GM21528 (cell line): ENCODE data around the gene TPM3.
"Not testable (repeated sequence)": the region's sequence is repeated elsewhere in the genome, so short reads cannot be mapped to it uniquely, and the experiment has no call there.

ENCODE experiments used
- ATAC-seq: cut with Tn5 transposase; IDR thresholded peaks from one replicate; pipeline ENCODE4 v1.9.1; 2021; ENCODE audit warnings: mild to moderate bottlenecking, moderate library complexity; ENCODE audit not compliant: unreplicated experiment, low FRiP score

TPM3 gene

DNA sequence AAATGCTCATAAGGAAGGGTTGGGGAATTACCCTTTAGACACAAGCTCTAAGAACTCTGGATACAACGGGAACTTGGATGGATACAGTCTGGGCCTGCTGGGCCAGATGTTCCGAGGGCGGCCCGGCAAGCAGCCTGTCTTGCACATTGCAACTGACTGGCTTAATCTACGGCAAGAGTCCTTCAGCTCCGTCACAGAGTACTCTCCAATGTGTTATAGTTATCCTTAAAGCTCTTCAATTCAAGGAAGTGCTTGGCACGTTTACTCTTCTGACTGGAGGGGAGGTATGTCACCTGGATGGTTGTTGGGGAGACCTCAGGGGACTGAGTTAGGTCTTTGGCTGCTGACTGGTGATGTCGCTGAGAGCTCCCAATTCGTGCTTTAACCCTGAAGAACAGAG lies 15.4 kb upstream of the TPM3 start:
- ATAC-seq, result no peak

- ATAC-seq, result no peak
Observed at GRCh38 chr1:154206196-154206595, 14.3 kb upstream of the TPM3 start, which contains the start of gene CFAP141. CFAP141 (minus strand) TSS chr1:154206333; CDS start chr1:154206307, 26 bp downstream.

GRCh38 chr1:154205778-154206177 lies 13.9 kb upstream of the TPM3 start:
- ATAC-seq, result not testable (repeated sequence)

DNA sequence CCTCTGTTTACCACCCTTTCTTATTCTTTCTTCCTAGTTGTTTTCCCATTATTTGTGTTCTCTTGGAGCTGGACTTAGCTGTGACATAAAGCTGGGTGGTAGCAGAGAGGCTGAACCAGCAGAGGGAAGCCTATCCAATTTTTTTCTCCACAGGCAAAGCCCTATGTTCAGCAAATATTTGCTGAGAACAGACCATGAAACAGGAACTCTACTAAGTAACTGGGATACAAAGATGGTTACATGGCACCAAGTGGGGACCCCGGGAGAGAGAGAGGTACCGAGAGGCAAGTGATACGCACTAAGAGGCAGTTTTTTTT lies 7.6 kb upstream of the TPM3 start:
- no peak for ATAC-seq

DNA sequence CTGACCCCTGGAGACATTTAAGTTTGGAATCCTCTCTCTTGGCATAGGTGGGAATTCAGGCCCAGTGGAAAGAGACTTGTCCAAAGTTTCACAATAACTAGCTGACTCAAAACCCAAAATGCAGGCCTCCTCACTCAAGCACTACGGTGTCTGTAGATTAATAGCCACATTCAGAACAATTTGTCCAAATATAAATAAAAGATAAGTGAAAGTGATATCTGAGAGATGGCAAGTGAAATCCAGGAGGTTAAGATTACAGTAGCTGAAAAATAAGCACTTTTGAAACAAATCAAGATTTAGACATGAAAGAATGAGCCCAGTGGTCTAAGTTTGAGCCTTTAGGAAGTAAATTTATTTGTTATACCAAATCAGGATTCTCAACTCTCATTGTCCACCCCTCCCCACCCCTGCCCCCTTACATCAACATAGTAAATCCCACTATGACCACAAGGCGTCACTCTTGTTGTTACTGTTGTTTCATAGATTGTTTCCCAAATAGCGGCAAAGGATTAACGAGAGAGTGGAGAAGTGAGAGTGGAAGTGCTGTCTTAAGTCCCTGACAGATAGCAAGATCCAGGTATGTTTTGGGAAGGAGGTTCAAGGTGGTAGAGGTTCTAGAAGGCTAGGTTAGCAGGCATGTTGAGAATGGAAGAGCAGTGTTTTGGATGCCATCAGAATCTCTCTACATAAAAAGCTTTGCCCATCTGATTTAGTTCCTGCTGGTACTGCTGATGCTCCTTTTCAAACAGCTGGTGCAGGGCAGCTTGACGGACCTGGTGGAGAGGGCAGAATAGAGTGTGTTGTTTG lies 7.1 kb upstream of the TPM3 start:
- no peak for ATAC-seq

DNA sequence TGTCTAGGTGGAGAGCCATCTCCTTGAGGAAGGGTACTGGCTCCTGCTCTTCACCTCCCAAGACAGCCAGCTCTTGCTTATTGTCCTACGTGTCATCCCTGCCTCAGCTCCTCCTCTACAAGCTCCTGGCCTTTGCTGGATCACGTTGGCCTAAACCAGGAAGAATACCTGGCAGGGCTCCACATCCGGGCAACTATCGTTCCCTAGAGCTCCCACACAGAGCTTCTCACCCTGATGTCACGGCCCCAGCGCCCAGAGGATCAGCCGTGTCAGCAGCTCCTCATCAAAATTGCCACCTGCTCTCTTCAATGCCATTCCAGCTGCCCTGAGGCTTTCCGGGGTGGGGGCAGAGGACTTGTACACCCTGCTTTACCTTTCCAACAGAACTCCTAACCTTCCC lies 1.9 kb upstream of the TPM3 start:
- ATAC-seq, result no peak

DNA sequence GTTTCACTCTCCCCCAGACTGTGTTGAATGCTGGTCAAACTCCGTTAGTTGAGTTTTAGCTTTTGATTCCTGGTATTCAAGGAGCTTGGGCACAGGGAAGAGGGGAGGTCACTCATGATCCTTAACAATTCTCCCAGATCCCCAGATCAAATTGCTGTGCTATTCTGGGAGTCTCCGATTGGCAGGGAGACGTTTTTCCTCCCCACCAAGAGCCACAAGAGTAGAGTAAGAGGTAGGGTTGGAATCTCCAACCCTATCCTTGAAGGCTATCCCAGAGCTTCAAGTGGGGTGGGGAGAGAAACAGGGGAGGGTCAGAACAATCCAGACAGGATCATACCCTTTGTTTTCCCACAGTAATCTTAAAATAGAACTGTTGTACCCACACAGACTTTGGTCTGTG lies 576 bp upstream of the TPM3 start:
- no peak for ATAC-seq

GRCh38 chr1:154190550-154190949 lies 1.4 kb downstream of the TPM3 start:
- no peak for ATAC-seq

DNA sequence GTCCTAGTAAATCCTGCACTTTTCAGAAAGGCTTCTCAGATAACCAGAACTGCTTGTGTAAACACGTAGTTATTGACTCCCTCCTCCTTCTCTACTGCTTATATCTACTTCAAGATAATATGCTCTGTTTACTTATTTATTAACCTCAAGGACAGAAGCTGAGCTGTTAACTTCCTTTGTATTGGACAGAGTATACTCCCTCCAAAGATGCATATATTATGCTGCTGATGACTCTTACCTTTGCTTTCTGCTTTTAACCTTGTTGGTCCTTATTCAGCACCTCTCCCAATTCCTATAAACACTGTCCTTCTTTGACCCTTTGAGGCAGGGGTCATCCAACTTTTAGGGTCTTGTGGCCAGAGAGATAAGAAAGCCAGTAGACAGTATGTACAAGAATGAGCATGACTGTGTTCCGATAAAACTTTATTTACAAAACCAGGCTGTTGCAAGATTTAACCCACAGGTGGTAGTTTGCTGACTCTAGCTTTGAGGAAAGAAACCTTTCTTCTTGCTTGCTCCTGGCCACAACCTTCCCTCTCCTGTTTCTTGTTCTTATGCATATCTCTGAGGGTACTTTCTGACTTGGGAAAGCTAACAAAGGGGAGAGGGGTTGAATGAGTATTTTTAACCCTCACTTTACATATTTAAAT lies 4.9 kb downstream of the TPM3 start:
- ATAC-seq, result no peak

- ATAC-seq, result no peak
Observed at GRCh38 chr1:154186177-154186576, 5.7 kb downstream of the TPM3 start.

DNA sequence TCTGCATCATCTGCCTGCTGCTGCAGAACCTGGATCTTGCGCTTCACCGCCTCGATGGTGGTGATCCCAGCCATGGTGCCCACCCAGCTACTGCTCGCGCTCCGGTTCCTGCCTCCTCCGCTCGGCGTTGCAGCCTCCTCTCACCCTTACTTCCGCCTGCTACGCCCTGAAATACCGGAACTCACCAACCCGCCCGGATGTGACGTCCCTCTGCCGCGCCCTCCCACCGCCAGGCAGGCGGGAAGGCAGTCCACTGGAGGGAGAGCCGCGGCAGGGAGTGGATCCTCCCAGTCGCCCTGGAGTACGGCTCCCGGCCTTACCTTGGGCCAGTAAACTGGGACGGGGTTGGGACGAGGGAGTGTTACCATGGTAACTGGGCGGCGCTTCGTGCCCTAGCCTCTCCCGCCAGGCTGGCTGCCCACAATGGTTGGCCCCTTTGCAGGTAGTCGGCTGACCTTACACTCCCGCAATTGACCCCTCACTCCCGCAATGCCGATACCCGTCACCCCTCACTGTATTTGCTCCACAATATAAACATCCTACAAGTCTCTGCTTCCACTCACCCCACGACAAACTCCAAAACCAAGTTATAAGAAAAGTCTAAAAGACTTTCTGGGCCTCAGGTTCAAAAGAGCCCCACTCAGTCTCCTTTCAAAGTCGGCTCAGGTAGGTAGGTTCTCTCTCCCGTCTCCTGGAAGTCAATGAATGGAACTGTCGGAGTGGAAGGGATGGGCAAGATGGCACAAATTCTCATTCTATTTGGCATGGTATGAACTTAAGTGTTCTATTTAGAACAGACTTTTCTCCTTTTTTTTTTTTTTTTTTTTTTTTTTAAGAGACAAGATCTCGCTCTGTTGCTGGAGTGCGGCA lies 8.6 kb downstream of the TPM3 start:
- peak; percentile 71 for ATAC-seq

DNA sequence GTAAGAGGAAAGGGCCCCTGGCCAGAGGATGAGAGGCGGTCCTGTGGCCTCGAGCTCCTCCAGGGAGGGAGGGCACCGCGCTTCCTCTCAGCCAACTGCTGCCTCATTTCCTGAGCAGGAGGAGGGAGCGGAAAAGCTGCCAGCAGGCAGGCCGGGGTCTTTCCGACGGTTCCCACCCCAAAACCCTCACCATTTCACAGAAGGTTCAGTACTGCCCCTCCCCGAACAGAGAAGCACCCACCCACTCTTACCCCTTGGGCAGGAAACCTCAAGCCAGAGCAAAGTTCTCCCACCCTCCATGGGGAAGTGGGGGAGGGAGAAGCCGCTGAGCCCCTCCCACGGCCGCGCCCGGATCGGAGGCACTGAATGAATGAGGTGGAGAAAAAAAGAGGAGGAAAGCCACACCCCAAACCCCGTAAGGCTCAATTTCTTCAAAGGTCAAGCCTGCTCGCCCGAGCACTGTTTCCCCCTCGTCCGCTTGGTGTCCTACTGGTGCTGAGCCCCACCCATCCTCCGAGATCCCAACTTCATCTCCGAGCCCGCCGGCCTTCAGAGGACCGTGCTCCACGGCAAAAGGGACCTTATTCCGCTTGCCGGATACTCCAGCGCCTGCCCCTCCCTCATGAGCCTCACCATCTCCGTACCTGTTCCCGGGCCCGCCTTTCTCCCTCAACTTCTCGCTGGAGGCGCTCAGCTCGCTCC lies 9.4 kb downstream of the TPM3 start:
- ATAC-seq, result peak; percentile 36

DNA sequence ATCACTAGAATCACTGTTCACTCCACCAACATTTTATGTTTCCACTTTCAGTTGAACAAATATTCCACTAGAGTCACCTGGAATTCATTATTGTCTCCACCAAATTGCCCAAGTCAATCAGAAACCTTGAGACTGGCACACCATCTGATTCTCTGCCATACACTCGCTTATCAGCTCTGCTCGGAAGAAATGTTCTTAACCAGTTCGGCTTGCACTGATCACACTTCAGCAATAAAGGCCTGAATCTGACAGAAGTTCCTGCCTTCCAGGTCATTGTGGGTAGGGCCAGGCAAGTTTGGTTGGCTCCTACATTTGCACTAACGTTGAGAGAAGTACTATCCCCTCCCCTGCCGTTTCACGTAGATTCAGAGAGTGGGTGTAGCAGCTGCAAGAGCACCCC lies 10.0 kb downstream of the TPM3 start:
- ATAC-seq, result peak; percentile 52

DNA sequence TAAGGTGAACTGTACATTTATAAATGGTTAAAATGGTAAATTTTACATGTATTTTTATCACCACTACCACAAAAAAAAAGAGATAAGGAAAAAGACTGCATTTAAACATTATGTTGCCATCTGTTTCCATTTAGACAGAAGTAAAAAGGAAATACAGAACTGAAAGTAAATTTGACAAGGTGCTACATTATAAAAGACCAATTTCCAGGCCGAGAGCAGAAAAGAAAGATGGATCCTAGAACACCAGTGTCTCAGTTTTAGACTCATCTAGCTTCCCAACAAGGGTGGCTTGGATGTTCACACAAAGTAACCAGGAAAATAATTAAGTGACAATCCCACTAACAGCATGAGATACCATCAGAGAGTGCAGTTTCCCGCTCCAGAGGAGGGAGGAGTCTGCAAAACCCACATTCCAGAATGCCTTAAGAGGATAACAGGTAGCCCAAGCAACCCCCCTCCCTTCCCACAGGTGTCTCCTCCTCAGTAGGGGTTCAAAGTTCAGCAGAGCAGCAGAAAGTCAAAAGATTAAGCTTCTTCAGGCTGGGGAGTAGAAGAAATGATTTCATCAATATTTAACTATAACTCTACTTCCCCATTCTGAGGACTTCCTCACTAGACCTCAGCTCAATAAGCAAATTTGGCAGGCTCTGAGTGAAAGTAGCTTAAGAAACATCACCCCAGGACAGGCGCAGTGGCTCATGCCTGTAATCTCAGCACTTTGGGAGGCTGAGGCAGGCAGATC lies 11.8 kb downstream of the TPM3 start:
- ATAC-seq, result no peak

- ATAC-seq, result no peak
Observed at GRCh38 chr1:154178911-154179811, 12.7 kb downstream of the TPM3 start.

GRCh38 chr1:154178013-154178412 lies 13.9 kb downstream of the TPM3 start:
- ATAC-seq, result no peak

- no peak for ATAC-seq
Observed at GRCh38 chr1:154176337-154176736, 15.6 kb downstream of the TPM3 start.

- ATAC-seq, result no peak
Observed at GRCh38 chr1:154174654-154175053, 17.2 kb downstream of the TPM3 start.

- no peak for ATAC-seq
Observed at GRCh38 chr1:154171880-154172279, 20.0 kb downstream of the TPM3 start.
